Suprapubic skin (tissue), 4 donors: ENCODE measurements around the gene CELSR3. TPM values are rescaled to one million over a fixed set of nuclear protein-coding genes. Genes with fewer than 3 reads are reported as not detected.

Source experiments
- DNase-seq, 2 donors: peaks; one replicate each; pipeline ENCODE4 v3.0.0-alpha.2; 2019; ENCODE audit warnings: low spot score in 2 of 2
- H3K27ac ChIP-seq: fragments of 200-600 bp; sonication (generic); one replicate; pipeline ENCODE4 v1.5.1; 2019
- H3K27me3 ChIP-seq: fragments of 200-600 bp; sonication (generic); one replicate; pipeline ENCODE4 v1.5.1; 2019
- H3K36me3 ChIP-seq: fragments of 200-600 bp; sonication (generic); one replicate; pipeline ENCODE4 v1.5.1; 2019
- H3K4me1 ChIP-seq: fragments of 200-600 bp; sonication (generic); one replicate; pipeline ENCODE4 v1.5.1; 2019
- H3K4me3 ChIP-seq: fragments of 200-600 bp; sonication (generic); one replicate; pipeline ENCODE4 v1.5.1; 2019; ENCODE audit warnings: mild to moderate bottlenecking
- H3K9me3 ChIP-seq: fragments of 200-600 bp; sonication (generic); one replicate; pipeline ENCODE4 v1.5.1; 2019
- EP300 ChIP-seq: sonication (generic); formaldehyde crosslinking; IDR thresholded peaks from one replicate; pipeline ENCODE4 v1.6.1; 2017; ENCODE audit warnings: antibody characterized with exemption
- POLR2A ChIP-seq, 2 donors: fragments of 450-650 bp; IDR thresholded peaks; one replicate each; pipeline ENCODE4 v1.6.1; 2017; ENCODE audit warnings: antibody characterized with exemption in 2 of 2, mild to moderate bottlenecking in 2 of 2, moderate library complexity in 2 of 2
- POLR2AphosphoS5 ChIP-seq, 3 donors: sonication (generic); formaldehyde crosslinking; IDR thresholded peaks; one replicate each; pipeline ENCODE4 v1.6.1; 2017; ENCODE audit warnings: antibody characterized with exemption in 3 of 3
- WGBS: methylation state at CpG from one replicate; pipeline ENCODE4 v1.1.5; 2018; 5-methylcytosine and 5-hydroxymethylcytosine counted together
- total RNA-seq, 4 donors: library from RNA; depleted of rRNA; stranded (reverse); fragments of >200 nt; gene quantifications; one replicate each; pipeline ENCODE4 v1.1.0, GENCODE V29; 2016
- TF ChIP-seq, protein P1 (sequence below), 2 donors: fragments of 200-600 bp in 1 of 2; fragments of 450-650 bp in 1 of 2; sonication (generic) in 1 of 2; IDR thresholded peaks; one replicate each; pipeline ENCODE4 v1.5.1; 2016 to 2019; ENCODE audit warnings: antibody characterized with exemption in 2 of 2, mild to moderate bottlenecking in 1 of 2, moderate library complexity in 1 of 2

The CELSR3 gene
- total RNA-seq, 4 donors from 2014 or later, result 1.6 to 3.2 (median 2.0) TPM

DNA sequence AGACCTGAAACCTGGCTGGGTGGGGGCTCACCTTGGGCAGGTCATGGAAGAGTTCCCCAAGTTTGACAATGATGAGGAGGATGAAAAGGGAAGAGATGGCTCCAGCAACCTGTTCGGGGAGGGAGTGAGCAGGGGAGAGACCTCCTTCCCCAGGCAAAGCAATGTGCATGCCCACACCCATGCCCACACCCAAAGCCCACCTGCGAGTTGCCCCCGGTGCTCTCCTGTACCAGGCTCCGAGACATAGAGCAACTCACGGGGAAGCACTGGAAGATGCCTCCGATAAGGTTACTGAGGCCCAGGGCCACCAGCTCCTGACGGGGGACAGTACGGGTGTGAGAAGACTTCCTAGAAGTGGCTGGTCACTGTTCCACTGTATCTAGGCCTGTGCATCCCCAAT lies 32.3 kb downstream of the CELSR3 start:
- H3K27me3 ChIP-seq, result no peaks in the 10 kb centered on the region
- no peak overlapping the region for H3K27ac ChIP-seq
- peaks cover 75% of the 10 kb centered on the region for H3K36me3 ChIP-seq
- H3K9me3 ChIP-seq, result no peaks in the 10 kb centered on the region
- peaks cover 14% of the 10 kb centered on the region for H3K4me1 ChIP-seq
- H3K4me3 ChIP-seq, result no peak overlapping the region
- TF ChIP-seq POLR2AphosphoS5 (IDR thresholded peaks at IDR 0.05) (no peak), EP300 (no peak), POLR2A (IDR thresholded peaks at IDR 0.05) (no peak)
- TF ChIP-seq, protein P1, sequence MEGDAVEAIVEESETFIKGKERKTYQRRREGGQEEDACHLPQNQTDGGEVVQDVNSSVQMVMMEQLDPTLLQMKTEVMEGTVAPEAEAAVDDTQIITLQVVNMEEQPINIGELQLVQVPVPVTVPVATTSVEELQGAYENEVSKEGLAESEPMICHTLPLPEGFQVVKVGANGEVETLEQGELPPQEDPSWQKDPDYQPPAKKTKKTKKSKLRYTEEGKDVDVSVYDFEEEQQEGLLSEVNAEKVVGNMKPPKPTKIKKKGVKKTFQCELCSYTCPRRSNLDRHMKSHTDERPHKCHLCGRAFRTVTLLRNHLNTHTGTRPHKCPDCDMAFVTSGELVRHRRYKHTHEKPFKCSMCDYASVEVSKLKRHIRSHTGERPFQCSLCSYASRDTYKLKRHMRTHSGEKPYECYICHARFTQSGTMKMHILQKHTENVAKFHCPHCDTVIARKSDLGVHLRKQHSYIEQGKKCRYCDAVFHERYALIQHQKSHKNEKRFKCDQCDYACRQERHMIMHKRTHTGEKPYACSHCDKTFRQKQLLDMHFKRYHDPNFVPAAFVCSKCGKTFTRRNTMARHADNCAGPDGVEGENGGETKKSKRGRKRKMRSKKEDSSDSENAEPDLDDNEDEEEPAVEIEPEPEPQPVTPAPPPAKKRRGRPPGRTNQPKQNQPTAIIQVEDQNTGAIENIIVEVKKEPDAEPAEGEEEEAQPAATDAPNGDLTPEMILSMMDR (IDR thresholded peaks at IDR 0.05), result no peak
- DNase-seq, result no peak
- 94% methylated on average over 6 of the region's 8 CpGs for WGBS

DNA sequence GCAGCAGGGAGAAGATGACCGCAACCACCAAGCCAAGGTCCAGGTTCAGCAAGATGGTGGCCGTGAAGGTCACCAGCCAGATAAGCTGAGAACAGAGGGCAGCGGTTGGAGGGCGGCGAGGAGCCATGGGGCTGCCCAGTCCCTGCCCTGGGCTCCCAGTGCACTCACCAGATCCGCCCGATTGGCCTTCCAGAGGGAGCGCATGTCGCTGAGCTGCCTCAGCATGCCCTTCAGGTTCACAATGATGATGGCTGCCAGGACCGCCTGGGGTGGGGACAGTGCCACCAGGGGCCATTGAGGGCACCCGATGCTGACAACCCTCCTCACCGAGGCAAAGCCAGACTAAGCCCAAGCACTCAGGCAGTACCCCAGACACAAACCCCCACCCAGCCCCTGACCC lies 32.8 kb downstream of the CELSR3 start:
- H3K9me3 ChIP-seq, result no peaks in the 10 kb centered on the region
- TF ChIP-seq POLR2AphosphoS5 (IDR thresholded peaks at IDR 0.05) (no peak), POLR2A (IDR thresholded peaks at IDR 0.05) (no peak), EP300 (no peak)
- TF ChIP-seq, protein P1 (IDR thresholded peaks at IDR 0.05), result no peak
- 94% methylated on average over 7 of the region's 12 CpGs for WGBS
- no peaks in the 10 kb centered on the region for H3K27me3 ChIP-seq
- no peak overlapping the region for H3K4me3 ChIP-seq
- no peak overlapping the region for H3K27ac ChIP-seq
- H3K4me1 ChIP-seq, result peaks cover 12% of the 10 kb centered on the region
- H3K36me3 ChIP-seq, result peaks cover 80% of the 10 kb centered on the region
- no peak for DNase-seq

DNA sequence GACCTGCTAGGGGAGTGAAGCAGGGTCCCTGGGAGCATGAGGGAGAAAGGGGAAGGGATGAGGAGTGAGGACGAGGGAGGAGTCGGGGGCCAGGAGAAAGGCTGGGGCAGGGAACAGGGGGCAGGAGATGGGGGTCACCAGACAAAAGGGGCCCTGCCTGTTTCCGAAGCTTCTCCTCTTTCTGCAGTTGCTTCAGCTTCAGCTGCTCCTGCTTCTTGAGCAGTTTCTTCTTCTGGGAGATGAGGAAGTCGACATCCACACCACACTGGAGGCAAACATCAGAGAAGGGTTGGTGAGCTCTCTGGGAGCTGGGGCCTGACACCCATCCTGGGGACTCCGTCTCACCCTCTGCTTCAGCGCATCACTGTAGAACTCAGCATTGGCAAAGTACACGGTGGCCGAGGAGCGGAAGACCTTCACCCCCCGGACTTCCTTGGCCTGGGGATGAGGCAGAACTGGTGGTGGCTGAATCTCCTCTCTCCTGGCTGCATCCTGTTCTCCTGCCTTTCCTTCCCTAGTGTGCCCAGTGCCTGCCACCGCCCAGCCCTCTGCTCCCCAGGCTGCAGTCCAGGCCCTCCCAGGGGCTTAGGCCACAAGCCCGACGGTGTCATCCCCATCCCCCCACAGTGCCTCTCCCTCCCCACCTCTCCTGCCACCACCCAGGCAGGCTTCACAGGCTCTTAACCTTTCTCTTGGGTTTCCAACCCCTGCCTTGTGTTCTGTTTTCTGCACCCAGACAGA lies 34.2 kb downstream of the CELSR3 start:
- WGBS, result 88% methylated on average over 13 of the region's 13 CpGs
- no peak for DNase-seq
- Histone ChIP-seq H3K27ac (no peak overlapping the region), H3K9me3 (no peaks in the 10 kb centered on the region), H3K27me3 (no peaks in the 10 kb centered on the region), H3K36me3 (peaks cover 80% of the 10 kb centered on the region), H3K4me1 (no peaks in the 10 kb centered on the region), H3K4me3 (no peak overlapping the region)
- TF ChIP-seq POLR2A (IDR thresholded peaks at IDR 0.05) (no peak), POLR2AphosphoS5 (IDR thresholded peaks at IDR 0.05) (no peak), EP300 (no peak)
- TF ChIP-seq, protein P1 (IDR thresholded peaks at IDR 0.05), result no peak

DNA sequence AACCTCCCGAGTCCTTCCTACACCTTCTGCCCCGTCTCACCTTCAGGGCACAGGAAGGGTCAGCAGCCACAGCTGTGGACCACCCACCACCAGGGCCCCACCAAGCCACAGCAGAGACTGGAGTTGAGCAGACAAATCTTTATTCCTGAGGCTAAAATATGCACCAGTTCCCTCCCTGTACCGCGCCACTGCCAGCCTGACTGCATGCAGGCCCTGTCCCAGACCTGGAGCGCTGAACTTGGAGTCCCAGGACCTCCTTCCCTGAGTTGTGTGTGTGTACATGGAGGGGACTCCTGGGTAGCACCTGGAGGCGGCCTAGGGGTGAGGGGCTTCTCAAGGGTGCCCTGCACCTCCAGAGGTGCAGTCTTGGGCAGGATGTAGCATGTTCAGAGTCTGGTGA lies 37.1 kb downstream of the CELSR3 start:
- no peaks in the 10 kb centered on the region for H3K9me3 ChIP-seq
- H3K4me1 ChIP-seq, result no peaks in the 10 kb centered on the region
- no peaks in the 10 kb centered on the region for H3K27me3 ChIP-seq
- no peak for DNase-seq
- TF ChIP-seq POLR2A (IDR thresholded peaks at IDR 0.05), result no peak
- TF ChIP-seq EP300, result no peak
- TF ChIP-seq, protein P1 (IDR thresholded peaks at IDR 0.05), result no peak
- no peak for TF ChIP-seq POLR2AphosphoS5 (IDR thresholded peaks at IDR 0.05)
- no peak overlapping the region for H3K27ac ChIP-seq
- 93% methylated on average over 3 of the region's 6 CpGs for WGBS
- H3K36me3 ChIP-seq, result peaks cover 53% of the 10 kb centered on the region
- no peak overlapping the region for H3K4me3 ChIP-seq

DNA sequence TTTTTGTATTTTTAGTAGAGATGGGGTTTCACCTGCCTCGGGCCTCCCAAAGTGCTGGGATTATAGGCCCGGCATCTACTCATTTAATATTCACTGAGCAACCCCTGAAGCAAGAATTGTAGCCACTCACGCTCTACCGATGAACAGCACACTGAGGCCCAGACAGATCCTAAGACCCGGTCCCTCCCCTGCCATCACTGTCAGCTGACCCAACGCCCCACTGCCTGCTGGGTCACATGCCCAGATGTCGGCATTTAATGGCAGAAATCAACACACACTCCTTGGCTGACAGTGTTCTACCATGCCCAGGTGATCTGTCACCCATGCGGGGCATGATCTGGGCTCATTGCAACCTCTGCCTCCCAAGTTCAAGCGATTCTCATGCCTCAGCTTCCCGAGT lies 37.9 kb downstream of the CELSR3 start:
- Histone ChIP-seq H3K4me1 (no peaks in the 10 kb centered on the region), H3K27ac (no peak overlapping the region), H3K9me3 (no peaks in the 10 kb centered on the region), H3K4me3 (no peak overlapping the region), H3K36me3 (peaks cover 45% of the 10 kb centered on the region), H3K27me3 (no peaks in the 10 kb centered on the region)
- DNase-seq, result no peak
- TF ChIP-seq POLR2A (IDR thresholded peaks at IDR 0.05) (no peak), POLR2AphosphoS5 (IDR thresholded peaks at IDR 0.05) (no peak), EP300 (no peak)
- TF ChIP-seq, protein P1 (IDR thresholded peaks at IDR 0.05), result no peak
- WGBS, result 88% methylated on average over 10 of the region's 10 CpGs
